K562 (cell line): ENCODE data around the gene GDF2. TPM values are rescaled to one million over a fixed set of nuclear protein-coding genes. Genes with fewer than 3 reads are reported as not detected.

Experiments
- ATAC-seq: fragments of 200-7000 bp; cut with Tn5 transposase; 3 replicates; pipeline ENCODE4 v1.9.1; 2020; ENCODE audit warnings: moderate library complexity
- BruUV-seq: library from RNA; stranded (reverse); fragments of 400-500 nt; replicated peaks from 2 replicates; lab custom pipeline; 2021; lab: Mats Ljungman, UMichigan
- CTCF ChIA-PET: fragments of 300-600 bp; formaldehyde crosslinking; extraction: SDS; loops from one replicate; lab custom pipeline; 2021; ENCODE audit warnings: low intra/inter-chr PET ratio; lab: Yijun Ruan, JAX
- POLR2A ChIA-PET: fragments of 300-600, 350-650 bp; sonication (Branson Sonifier 250); formaldehyde crosslinking; extraction: SDS; loops from one replicate; lab custom pipeline; 2021; ENCODE audit warnings: antibody characterized with exemption, inconsistent platforms; lab: Yijun Ruan, JAX
- DNase-seq, 4 experiments: peaks; one replicate each; pipeline versions ENCODE4 v3.0.0 to v3.0.0-alpha.2; 2011 to 2018; ENCODE audit warnings: low spot score in 3 of 4, mixed read lengths in 3 of 4; ENCODE audit errors: extremely low read depth in 1 of 4
- FAIRE-seq: peaks from 2 replicates; lab custom pipeline; 2011; peaks lifted over from hg19 to GRCh38; lab: Jason Lieb, UNC
- H2AFZ ChIP-seq: 2 replicates; pipeline ENCODE4 v1.6.0; 2011; ENCODE audit warnings: low read depth, low read length, control low read depth, inconsistent platforms
- H3K27ac ChIP-seq: fragments of 200-600 bp; 3 replicates; pipeline ENCODE4 v1.8.0; 2011; ENCODE audit warnings: low read depth, mild to moderate bottlenecking, control low read depth, inconsistent platforms, low read length, moderate library complexity, mixed read lengths; ENCODE audit errors: extremely low read depth
- H3K27me3 ChIP-seq, 2 experiments: fragments of 300-600 bp in 1 of 2; 2 replicates in 1 of 2; 3 replicates in 1 of 2; pipeline versions ENCODE4 v1.6.0 to v1.8.0; 2011; ENCODE audit warnings: inconsistent platforms in 2 of 2, low read length in 2 of 2, mild to moderate bottlenecking in 1 of 2, mixed read lengths in 1 of 2, moderate library complexity in 1 of 2; ENCODE audit not compliant: control insufficient read depth in 2 of 2, insufficient read depth in 2 of 2
- H3K36me3 ChIP-seq: fragments of 300-600 bp; 3 replicates; pipeline ENCODE4 v1.8.0; 2011; ENCODE audit warnings: mild to moderate bottlenecking, low read length, inconsistent platforms; ENCODE audit not compliant: control insufficient read depth, insufficient read depth
- H3K4me1 ChIP-seq, 2 experiments: fragments of 200-600 bp in 1 of 2; replicated peaks in 1 of 2; 2 replicates in 1 of 2; 3 replicates in 1 of 2; pipeline versions ENCODE4 v1.5.1 to v1.8.0; 2011; ENCODE audit warnings: inconsistent platforms in 2 of 2, low read length in 2 of 2, mild to moderate bottlenecking in 1 of 2, mixed read lengths in 1 of 2, moderate library complexity in 1 of 2; ENCODE audit not compliant: control insufficient read depth in 2 of 2, insufficient read depth in 2 of 2
- H3K4me2 ChIP-seq: 2 replicates; pipeline ENCODE4 v1.6.1; 2011; ENCODE audit warnings: low read length, control low read depth, inconsistent platforms, mixed read lengths; ENCODE audit not compliant: insufficient read depth
- H3K4me3 ChIP-seq: fragments of 200-600 bp; sonication (generic), shearing (Covaris generic); 2 replicates; pipeline ENCODE4 v1.5.1; 2016; ENCODE audit warnings: control low read depth, inconsistent platforms
- H3K79me2 ChIP-seq: fragments of 200-600 bp; 3 replicates; pipeline ENCODE4 v1.8.0; 2011; ENCODE audit warnings: low read length, inconsistent platforms; ENCODE audit not compliant: control insufficient read depth, insufficient read depth
- H3K9ac ChIP-seq, 2 experiments: 2 replicates each; pipeline versions ENCODE4 v1.6.0 to v1.6.1; 2011; ENCODE audit warnings: low read depth in 2 of 2, low read length in 2 of 2, control low read depth in 1 of 2, inconsistent platforms in 1 of 2, mild to moderate bottlenecking in 1 of 2, mixed read lengths in 1 of 2; ENCODE audit not compliant: insufficient read depth in 1 of 2
- H3K9me1 ChIP-seq: one replicate; pipeline ENCODE4 v1.6.0; 2011; ENCODE audit warnings: inconsistent platforms, mild to moderate bottlenecking, low read length, moderate library complexity; ENCODE audit not compliant: control insufficient read depth, insufficient read depth
- H3K9me3 ChIP-seq: replicated peaks from 2 replicates; pipeline ENCODE4 v1.5.1; 2011; ENCODE audit warnings: low read depth, low read length, inconsistent platforms; ENCODE audit not compliant: control insufficient read depth, insufficient read depth
- H4K20me1 ChIP-seq: replicated peaks from 2 replicates; pipeline ENCODE4 v1.6.1; 2011; ENCODE audit warnings: low read length, inconsistent platforms, mixed read lengths; ENCODE audit not compliant: control insufficient read depth, insufficient read depth
- BDP1 ChIP-seq: IDR thresholded peaks from 3 replicates; pipeline ENCODE4 v1.6.1; 2011; ENCODE audit not compliant: insufficient read length, insufficient read depth
- BHLHE40 ChIP-seq: IDR thresholded peaks from 2 replicates; pipeline ENCODE4 v1.6.1; 2011; ENCODE audit warnings: low read length, improper control_type of control experiment
- CSDE1 ChIP-seq, 2 experiments: fragments of 450-650 bp; IDR thresholded peaks; 2 replicates each; pipeline ENCODE4 v1.6.1; 2016; ENCODE audit warnings: mild to moderate bottlenecking in 1 of 2
- CTBP1 ChIP-seq: fragments of 450-650 bp; IDR thresholded peaks from 2 replicates; pipeline ENCODE4 v1.6.1; 2016; ENCODE audit warnings: borderline replicate concordance
- FOXK2 ChIP-seq, 2 experiments: fragments of 450-650 bp; IDR thresholded peaks in 1 of 2; conservative IDR thresholded peaks in 1 of 2; 2 replicates each; pipeline ENCODE4 v1.6.1; 2016; ENCODE audit warnings: low read depth in 2 of 2, mild to moderate bottlenecking in 1 of 2
- JUN ChIP-seq, 2 experiments: sonication (generic) in 1 of 2; formaldehyde crosslinking in 1 of 2; IDR thresholded peaks; 2 replicates each; pipeline versions ENCODE4 v1.6.1 to v1.8.0; 2012 to 2022; ENCODE audit warnings: borderline replicate concordance in 2 of 2, mild to moderate bottlenecking in 2 of 2, improper control_type of control experiment in 1 of 2, low read depth in 1 of 2, low read length in 1 of 2, missing genetic modification reagents in 1 of 2
- REST ChIP-seq, 2 experiments: fragments of 450-650 bp; formaldehyde crosslinking in 1 of 2; IDR thresholded peaks; 2 replicates each; pipeline versions ENCODE4 v1.4.0 to v1.6.1; 2014 to 2020; ENCODE audit warnings: mild to moderate bottlenecking in 2 of 2, borderline replicate concordance in 1 of 2, low read depth in 1 of 2
- SMC3 ChIP-seq: conservative IDR thresholded peaks from 2 replicates; pipeline ENCODE4 v1.6.1; 2011; ENCODE audit warnings: low read depth, low read length, improper control_type of control experiment; ENCODE audit not compliant: insufficient read depth
- STAG1 ChIP-seq: sonication (generic); formaldehyde crosslinking; IDR thresholded peaks from 2 replicates; pipeline ENCODE4 v1.5.0; 2020; ENCODE audit warnings: missing genetic modification reagents, borderline replicate concordance
- TFAP4 ChIP-seq: sonication (generic); formaldehyde crosslinking; IDR thresholded peaks from 2 replicates; pipeline ENCODE4 v1.8.0; 2022; ENCODE audit warnings: missing genetic modification reagents, mild to moderate bottlenecking, moderate library complexity, borderline replicate concordance
- ZNF24 ChIP-seq: fragments of 450-650 bp; IDR thresholded peaks from 2 replicates; pipeline ENCODE4 v1.6.1; 2016
- WGBS: fragments of 100-300 bp; shearing (Covaris generic); methylation state at CpG from one replicate; pipeline ENCODE4 v1.1.6; 2016; ENCODE audit warnings: low coverage, mixed read lengths; ENCODE audit not compliant: insufficient coverage; ENCODE audit errors: missing lambda C conversion rate; 5-methylcytosine and 5-hydroxymethylcytosine counted together
- in situ Hi-C: fragments of 300-500 bp; cut with MboI; formaldehyde crosslinking; loops from 4 replicates; pipeline ENCODE4 v1.15.0; 2018; ENCODE audit warnings: inconsistent platforms, mixed read lengths
- intact Hi-C: fragments of 100-400 bp; cut with micrococcal nuclease; formaldehyde crosslinking; loops from 2 replicates; pipeline ENCODE4 v1.14.2; 2022
- polyA plus RNA-seq, 8 experiments: library from polyadenylated mRNA; depleted of rRNA in 4 of 8; stranded (reverse) in 5 of 8; unstranded in 3 of 8; fragments of >200 nt; fragmentation: Nextera tagmentation in 2 of 8; fragmentation: Illumina TruSeq in 1 of 8; extraction: Ambion mirVana in 2 of 8; extraction: Trizol in 1 of 8; gene quantifications; 2 replicates each; pipeline versions ENCODE4 v1.2.1 to v1.2.3, GENCODE V29; 2011 to 2014; ENCODE audit warnings: inconsistent platforms in 1 of 8, missing spikeins in 1 of 8
- total RNA-seq, 7 experiments: library from RNA; depleted of rRNA in 6 of 7; stranded (reverse); fragments of >200 nt in 6 of 7; fragmentation: Illumina TruSeq in 2 of 7; extraction: Trizol in 2 of 7; gene quantifications; 2 replicates each; pipeline versions ENCODE4 v1.2.1 to v1.2.3, GENCODE V29; 2011 to 2021; ENCODE audit warnings: low replicate concordance in 1 of 7

The GDF2 gene
- total and polyA plus RNA-seq, 9 of the 15 experiments (the other 6 are each of a cell fraction or from before 2014, with no cell fraction given): 0.08 to 0.58 (median 0.27) TPM; not detected in 2

GRCh38 chr10:47340608-47341170 lies 18.4 kb downstream of the GDF2 start:
- H3K27ac ChIP-seq: no peak overlapping the region
- H3K27me3 ChIP-seq: peaks cover 8 to 9% of the 10 kb centered on the region in 2 experiments; a peak in 4 of 5 replicates
- peak; percentile 83 to 91 (median 88) for DNase-seq
- no peaks in the 10 kb centered on the region for H3K36me3 ChIP-seq
- intact Hi-C loops (loop anchor here (1.0 to 5.0 kb wide), 3 partner anchors 78 to 316 kb away; no protein-coding TSS in a partner anchor), in situ Hi-C loops (no loop called here)
- H3K9me1 ChIP-seq: no peaks in the 10 kb centered on the region
- no peak for FAIRE-seq
- H3K4me3 ChIP-seq: no peak overlapping the region
- peak overlapping the region; percentile 75; the same call in 1 of the 2 replicates for H2AFZ ChIP-seq
- peak; percentile 76 for ATAC-seq
- no peaks in the 10 kb centered on the region for H3K79me2 ChIP-seq
- no peaks in the 10 kb centered on the region for H3K9me3 ChIP-seq
- BruUV-seq: no TSS peak
- H3K9ac ChIP-seq: no peak overlapping the region
- H3K4me1 ChIP-seq: peaks cover 8 to 23% of the 10 kb centered on the region in 2 experiments
- POLR2A ChIA-PET: interaction anchor here (0.8 to 1.0 kb wide), 3 partner anchors 10 to 17 kb away, joined by 3 read pairs; no protein-coding TSS in a partner anchor
- 36% methylated on average over 5 of the region's 5 CpGs for WGBS
- CTCF ChIA-PET: interaction anchor here (0.8 to 2.8 kb wide), 6 partner anchors 29 to 348 kb away, joined by 3 to 31 read pairs (median 8); no protein-coding TSS in a partner anchor
- H4K20me1 ChIP-seq: no peaks in the 10 kb centered on the region
- no peak overlapping the region for H3K4me2 ChIP-seq
- TF ChIP-seq TFAP4 (CRISPR knock-in tag) (peak; percentile 13; the same call in 1 of the 2 replicates), CSDE1 (IDR thresholded peaks at IDR 0.05) (no peak), REST (IDR thresholded peaks at IDR 0.05; ENCODE audit: borderline replicate concordance) (peak; percentile 93), REST (CRISPR knock-in tag; IDR thresholded peaks at IDR 0.05; ENCODE audit: low read depth) (no peak), ZNF24 (0 out of 2 replicates have a peak, but pooled peaks have one; percentile 8), JUN (IDR thresholded peaks at IDR 0.05; ENCODE audit: borderline replicate concordance, low read depth, low read length) (peak; percentile 55; the same call in 1 of the 2 replicates), JUN (CRISPR knock-in tag; IDR thresholded peaks at IDR 0.05; ENCODE audit: borderline replicate concordance) (no peak), CTBP1 (peak; percentile 46; the same call in 1 of the 2 replicates), STAG1 (CRISPR knock-in tag) (peak; percentile 54; the same call in 1 of the 2 replicates), BDP1 (no peak), BHLHE40 (peak; percentile 20; the same call in 1 of the 2 replicates), FOXK2 (conservative IDR thresholded peaks at IDR 0.05 in 1 of 2, IDR thresholded peaks at IDR 0.05 in 1 of 2; ENCODE audit: low read depth in 2 of 2) (no peak), SMC3 (peak; percentile 96)
